ENCODE measurements around the gene CNPY1.

- TF ChIP-seq CTCF (IDR thresholded peaks at IDR 0.05) (no peak), POLR2A (IDR thresholded peaks at IDR 0.05) (no peak)
Measured at GRCh38 chr7:155463114-155463811, 83.1 kb downstream of the CNPY1 start.
